HEK293 (cell line): ENCODE results near the gene HIRA.
"Not testable (repeated sequence)": the region's sequence is repeated elsewhere in the genome, so short reads cannot be mapped to it uniquely, and the experiment has no call there.

Experiments used
- CTCF ChIA-PET: fragments of 350-600 bp; formaldehyde crosslinking; extraction: SDS; loops from one replicate; lab custom pipeline; 2021; ENCODE audit warnings: antibody characterized with exemption; lab: Yijun Ruan, JAX
- POLR2A ChIA-PET: fragments of 300-600 bp; formaldehyde crosslinking; extraction: SDS; loops from one replicate; lab custom pipeline; 2020; ENCODE audit warnings: antibody characterized with exemption, inconsistent platforms; lab: Yijun Ruan, JAX
- H3K27ac ChIP-seq: fragments of 200-500 bp; sonication (Bioruptor generic); 2 replicates; pipeline ENCODE4 v1.5.1; 2014; ENCODE audit warnings: low read depth, low read length, control low read depth, inconsistent platforms; ENCODE audit errors: extremely low read depth
- H3K36me3 ChIP-seq, 2 experiments: fragments of 200-500 bp in 1 of 2; sonication (Bioruptor generic) in 1 of 2; 1 replicate in 1 of 2; 2 replicates in 1 of 2; pipeline ENCODE4 v1.5.1; 2014 to 2017; ENCODE audit warnings: inconsistent platforms in 2 of 2, low read length in 2 of 2; ENCODE audit not compliant: control insufficient read depth in 2 of 2, insufficient read depth in 1 of 2
- H3K4me1 ChIP-seq: fragments of 200-500 bp; sonication (Bioruptor generic); 2 replicates; pipeline ENCODE4 v1.5.1; 2014; ENCODE audit warnings: mild to moderate bottlenecking, low read length, inconsistent platforms; ENCODE audit not compliant: control insufficient read depth, insufficient read depth
- H3K4me3 ChIP-seq: 2 replicates; pipeline ENCODE4 v1.5.1; 2011; ENCODE audit warnings: low read depth, mild to moderate bottlenecking, control low read depth, low read length, moderate library complexity
- H3K9me3 ChIP-seq: fragments of 200-500 bp; sonication (Bioruptor generic); 2 replicates; pipeline ENCODE4 v1.5.1; 2014; ENCODE audit warnings: low read depth, low read length, inconsistent platforms; ENCODE audit not compliant: control insufficient read depth, insufficient read depth
- GFI1B ChIP-seq: fragments of 450-650 bp; formaldehyde crosslinking; IDR thresholded peaks from 2 replicates; pipeline ENCODE4 v1.5.1; 2016; ENCODE audit warnings: missing biosample characterization, missing genetic modification characterization
- GLIS2 ChIP-seq: fragments of 450-650 bp; formaldehyde crosslinking; IDR thresholded peaks from 2 replicates; pipeline ENCODE4 v1.5.1; 2016; ENCODE audit warnings: missing biosample characterization, missing genetic modification characterization
- IKZF3 ChIP-seq: fragments of 450-650 bp; IDR thresholded peaks from 2 replicates; pipeline ENCODE4 v1.5.0; 2018; ENCODE audit warnings: missing biosample characterization, mild to moderate bottlenecking, missing genetic modification characterization, moderate library complexity
- SP3 ChIP-seq: fragments of 450-650 bp; formaldehyde crosslinking; IDR thresholded peaks from 2 replicates; pipeline ENCODE4 v1.5.1; 2016; ENCODE audit warnings: missing biosample characterization, missing genetic modification characterization
- TCF7L2 ChIP-seq: IDR thresholded peaks from 2 replicates; pipeline ENCODE4 v1.6.1; 2011; ENCODE audit warnings: low read depth, mild to moderate bottlenecking, inconsistent platforms, low read length, moderate library complexity, borderline replicate concordance
- ZBTB17 ChIP-seq: fragments of 450-650 bp; formaldehyde crosslinking; IDR thresholded peaks from 2 replicates; pipeline ENCODE4 v1.5.1; 2016; ENCODE audit warnings: missing biosample characterization, missing genetic modification characterization
- ZFHX2 ChIP-seq: fragments of 450-650 bp; formaldehyde crosslinking; conservative IDR thresholded peaks from 2 replicates; pipeline ENCODE4 v1.5.1; 2016; ENCODE audit warnings: missing biosample characterization, missing genetic modification characterization
- ZFP41 ChIP-seq: fragments of 450-650 bp; formaldehyde crosslinking; IDR thresholded peaks from 2 replicates; pipeline ENCODE4 v1.5.1; 2016; ENCODE audit warnings: missing biosample characterization, missing genetic modification characterization, borderline replicate concordance
- ZIC2 ChIP-seq: fragments of 450-650 bp; formaldehyde crosslinking; IDR thresholded peaks from 2 replicates; pipeline ENCODE4 v1.5.1; 2016; ENCODE audit warnings: missing biosample characterization, missing genetic modification characterization
- ZNF132 ChIP-seq: fragments of 450-650 bp; formaldehyde crosslinking; IDR thresholded peaks from 2 replicates; pipeline ENCODE4 v1.5.1; 2017; ENCODE audit warnings: missing biosample characterization, missing genetic modification characterization, borderline replicate concordance
- ZNF221 ChIP-seq: fragments of 450-650 bp; formaldehyde crosslinking; IDR thresholded peaks from 2 replicates; pipeline ENCODE4 v1.5.1; 2017; ENCODE audit warnings: missing biosample characterization, missing genetic modification characterization, borderline replicate concordance
- ZNF274 ChIP-seq, 2 experiments: fragments of 200-500 bp in 1 of 2; fragments of 450-650 bp in 1 of 2; sonication (Bioruptor generic) in 1 of 2; formaldehyde crosslinking in 1 of 2; IDR thresholded peaks; 2 replicates each; pipeline versions ENCODE4 v1.5.1 to v1.6.1; 2014 to 2016; ENCODE audit warnings: borderline replicate concordance in 1 of 2, inconsistent platforms in 1 of 2, low read length in 1 of 2, missing biosample characterization in 1 of 2, missing genetic modification characterization in 1 of 2
- ZNF292 ChIP-seq: fragments of 450-650 bp; formaldehyde crosslinking; IDR thresholded peaks from 2 replicates; pipeline ENCODE4 v1.5.1; 2016; ENCODE audit warnings: low read depth, missing biosample characterization, missing genetic modification characterization, borderline replicate concordance
- ZNF341 ChIP-seq: fragments of 450-650 bp; formaldehyde crosslinking; IDR thresholded peaks from 2 replicates; pipeline ENCODE4; 2016; ENCODE audit warnings: low read depth, missing biosample characterization, missing genetic modification characterization
- ZNF514 ChIP-seq: fragments of 450-650 bp; formaldehyde crosslinking; IDR thresholded peaks from 2 replicates; pipeline ENCODE4 v1.5.1; 2016; ENCODE audit warnings: missing biosample characterization, missing genetic modification characterization
- ZNF544 ChIP-seq: fragments of 450-650 bp; formaldehyde crosslinking; IDR thresholded peaks from 2 replicates; pipeline ENCODE4 v1.5.0; 2017; ENCODE audit warnings: missing biosample characterization, missing genetic modification characterization
- ZNF747 ChIP-seq: fragments of 450-650 bp; formaldehyde crosslinking; IDR thresholded peaks from 2 replicates; pipeline ENCODE4 v1.5.1; 2016; ENCODE audit warnings: missing biosample characterization, missing genetic modification characterization
- ZNF768 ChIP-seq: fragments of 450-650 bp; formaldehyde crosslinking; IDR thresholded peaks from 2 replicates; pipeline ENCODE4 v1.5.1; 2018; ENCODE audit warnings: missing biosample characterization, mild to moderate bottlenecking, missing genetic modification characterization
- TF ChIP-seq, protein P1 (sequence below): fragments of 450-650 bp; formaldehyde crosslinking; IDR thresholded peaks from 2 replicates; pipeline ENCODE4 v1.5.1; 2017; ENCODE audit warnings: missing biosample characterization, missing genetic modification characterization
- TF ChIP-seq, protein P2 (sequence below): fragments of 450-650 bp; formaldehyde crosslinking; IDR thresholded peaks from 2 replicates; pipeline ENCODE4 v1.5.1; 2016; ENCODE audit warnings: missing biosample characterization, missing genetic modification characterization
- TF ChIP-seq, protein P3 (sequence below): fragments of 450-650 bp; formaldehyde crosslinking; IDR thresholded peaks from 2 replicates; pipeline ENCODE4 v1.5.1; 2017; ENCODE audit warnings: missing biosample characterization, missing genetic modification characterization
- TF ChIP-seq, protein P4 (sequence below): fragments of 450-650 bp; formaldehyde crosslinking; IDR thresholded peaks from 2 replicates; pipeline ENCODE4 v1.5.1; 2016; ENCODE audit warnings: missing biosample characterization, missing genetic modification characterization

HIRA gene

DNA sequence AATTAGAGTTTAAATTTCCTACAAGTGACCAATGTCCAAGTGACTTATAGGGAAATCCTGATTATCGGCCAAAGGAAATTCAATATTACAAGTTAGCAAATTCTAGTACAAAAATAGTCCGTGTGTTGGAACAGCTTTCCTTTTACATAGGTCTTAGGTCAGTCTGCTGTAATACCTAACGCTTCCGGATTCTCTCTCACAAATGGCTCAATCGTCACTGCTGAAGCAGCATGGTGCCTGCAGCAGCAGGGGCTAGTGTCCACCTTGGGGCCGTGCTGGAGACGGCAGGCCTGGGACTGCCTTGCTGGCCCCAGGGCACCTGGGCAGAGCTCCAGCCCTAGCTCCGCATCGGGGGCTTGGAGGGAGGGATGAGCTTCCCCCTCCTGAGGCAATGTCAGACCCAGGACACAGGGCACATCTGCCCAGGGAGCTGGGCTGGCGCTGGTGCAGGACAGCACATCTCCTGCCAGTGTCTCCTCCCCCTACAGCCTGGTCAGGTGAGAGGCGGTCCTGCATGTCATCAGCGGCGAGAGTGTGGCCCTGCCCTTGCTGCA, 100.6 kb downstream of the HIRA start:
- POLR2A ChIA-PET = no interaction called here
- CTCF ChIA-PET = no interaction called here
- Histone ChIP-seq H3K9me3 (no peaks in the 10 kb centered on the region), H3K27ac (no peak overlapping the region), H3K36me3 (peaks cover 0 to 55% of the 10 kb centered on the region in 2 experiments; a peak in 1 of 3 replicates), H3K4me1 (no peaks in the 10 kb centered on the region), H3K4me3 (no peak overlapping the region)
- no peak for TF ChIP-seq ZNF514 (tag by site-specific recombination)
- no peak for TF ChIP-seq ZNF768 (tag by site-specific recombination)
- TF ChIP-seq ZBTB17 (tag by site-specific recombination) = no peak
- no peak for TF ChIP-seq ZIC2 (tag by site-specific recombination)
- no peak for TF ChIP-seq SP3 (tag by site-specific recombination)
- no peak for TF ChIP-seq TCF7L2

DNA sequence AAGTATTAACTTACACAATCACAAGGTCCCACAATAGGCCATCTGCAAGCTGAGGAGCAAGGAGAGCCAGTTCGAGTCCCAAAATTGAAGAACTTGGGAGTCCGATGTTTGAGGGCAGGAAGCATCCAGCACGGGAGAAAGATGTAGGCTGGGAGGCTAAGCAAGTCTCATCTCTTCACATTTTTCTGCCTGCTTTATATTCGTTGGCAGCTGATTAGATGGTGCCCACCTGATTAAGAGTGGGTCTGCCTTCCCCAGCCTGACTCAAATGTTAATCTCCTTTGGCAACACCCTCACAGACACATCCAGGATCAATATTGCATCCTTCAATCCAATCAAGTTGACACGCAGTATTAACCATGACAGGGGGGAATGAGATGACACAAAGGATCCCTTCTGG, 101.3 kb downstream of the HIRA start:
- H3K9me3 ChIP-seq, H3K27ac ChIP-seq, POLR2A ChIA-PET, H3K4me3 ChIP-seq, CTCF ChIA-PET, H3K4me1 ChIP-seq: not testable (repeated sequence)
- H3K36me3 ChIP-seq = peaks cover 0 to 50% of the 10 kb centered on the region in 2 experiments; a peak in 1 of 3 replicates

DNA sequence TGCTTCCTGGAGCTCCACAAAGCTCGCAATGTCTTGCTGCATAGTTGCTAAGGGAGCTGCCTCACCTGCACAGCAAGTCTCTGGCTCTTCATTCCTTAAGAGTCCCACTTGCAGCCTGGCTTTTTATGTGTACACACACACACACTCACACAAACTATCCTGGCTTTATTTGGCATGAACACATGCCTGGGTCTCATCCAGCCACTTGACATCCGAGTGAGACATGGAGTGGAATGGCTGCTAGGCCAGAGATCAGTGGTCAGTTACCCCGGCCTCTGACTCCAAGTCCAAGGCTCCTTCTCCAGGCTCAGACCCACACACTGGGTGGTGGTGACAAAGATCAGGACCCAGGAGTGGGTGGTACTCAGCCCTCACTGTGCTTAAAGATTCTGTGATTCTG, 102.1 kb downstream of the HIRA start:
- no peak for TF ChIP-seq GLIS2 (tag by site-specific recombination)
- no peak for TF ChIP-seq ZNF747
- no peak for TF ChIP-seq ZNF544
- TF ChIP-seq, protein P1, sequence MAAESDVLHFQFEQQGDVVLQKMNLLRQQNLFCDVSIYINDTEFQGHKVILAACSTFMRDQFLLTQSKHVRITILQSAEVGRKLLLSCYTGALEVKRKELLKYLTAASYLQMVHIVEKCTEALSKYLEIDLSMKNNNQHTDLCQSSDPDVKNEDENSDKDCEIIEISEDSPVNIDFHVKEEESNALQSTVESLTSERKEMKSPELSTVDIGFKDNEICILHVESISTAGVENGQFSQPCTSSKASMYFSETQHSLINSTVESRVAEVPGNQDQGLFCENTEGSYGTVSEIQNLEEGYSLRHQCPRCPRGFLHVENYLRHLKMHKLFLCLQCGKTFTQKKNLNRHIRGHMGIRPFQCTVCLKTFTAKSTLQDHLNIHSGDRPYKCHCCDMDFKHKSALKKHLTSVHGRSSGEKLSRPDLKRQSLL (tag by site-specific recombination) = no peak
- TF ChIP-seq ZNF132 (tag by site-specific recombination) = no peak
- no peak for TF ChIP-seq ZFP41 (tag by site-specific recombination)
- TF ChIP-seq ZFHX2 (tag by site-specific recombination) = no peak
- TF ChIP-seq IKZF3 (tag by site-specific recombination) = no peak
- no peak for TF ChIP-seq GFI1B
- TF ChIP-seq ZNF221 (tag by site-specific recombination) = no peak
- no peak for TF ChIP-seq ZNF292 (tag by site-specific recombination)
- Histone ChIP-seq H3K36me3 (peaks cover 0 to 43% of the 10 kb centered on the region in 2 experiments; a peak in 1 of 3 replicates), H3K4me3 (no peak overlapping the region), H3K4me1 (no peaks in the 10 kb centered on the region), H3K9me3 (no peaks in the 10 kb centered on the region), H3K27ac (no peak overlapping the region)
- POLR2A ChIA-PET = no interaction called here
- CTCF ChIA-PET = no interaction called here

DNA sequence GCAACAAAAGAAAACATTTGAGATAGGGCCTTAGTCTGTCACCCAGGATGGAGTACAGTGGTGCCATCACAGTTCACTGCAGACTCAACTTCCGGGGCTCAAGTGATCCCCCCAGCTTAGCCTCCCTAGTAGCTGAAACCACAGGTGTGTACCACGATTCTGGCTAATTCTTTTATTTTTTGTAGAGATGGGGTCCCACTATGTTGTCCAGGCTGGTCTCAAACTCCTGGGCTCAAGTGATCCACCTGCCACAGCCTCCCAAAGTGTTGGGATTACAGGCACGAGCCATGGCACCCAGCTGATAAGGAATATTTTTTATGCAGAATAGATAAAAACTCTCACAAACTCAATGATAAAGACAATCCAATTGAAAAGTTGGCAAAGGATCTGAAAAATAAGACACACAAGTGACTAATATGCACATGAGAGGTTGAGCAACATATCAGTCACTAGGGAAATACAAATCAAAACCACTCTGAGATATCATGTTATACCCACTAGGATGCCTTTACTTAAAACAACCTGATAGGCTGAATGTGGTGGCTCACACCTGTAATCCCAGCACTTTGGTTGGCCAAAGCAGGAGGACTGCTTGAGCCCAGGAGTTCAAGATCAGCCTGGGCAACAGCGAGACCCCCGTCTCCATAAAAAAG, 106.1 kb downstream of the HIRA start:
- Histone ChIP-seq H3K36me3 (peaks cover 0 to 19% of the 10 kb centered on the region in 2 experiments; a peak in 1 of 3 replicates), H3K27ac (no peak overlapping the region), H3K9me3 (no peaks in the 10 kb centered on the region), H3K4me3 (no peak overlapping the region), H3K4me1 (no peaks in the 10 kb centered on the region)
- ChIA-PET POLR2A (no interaction called here), CTCF (no interaction called here)
- TF ChIP-seq, protein P2, sequence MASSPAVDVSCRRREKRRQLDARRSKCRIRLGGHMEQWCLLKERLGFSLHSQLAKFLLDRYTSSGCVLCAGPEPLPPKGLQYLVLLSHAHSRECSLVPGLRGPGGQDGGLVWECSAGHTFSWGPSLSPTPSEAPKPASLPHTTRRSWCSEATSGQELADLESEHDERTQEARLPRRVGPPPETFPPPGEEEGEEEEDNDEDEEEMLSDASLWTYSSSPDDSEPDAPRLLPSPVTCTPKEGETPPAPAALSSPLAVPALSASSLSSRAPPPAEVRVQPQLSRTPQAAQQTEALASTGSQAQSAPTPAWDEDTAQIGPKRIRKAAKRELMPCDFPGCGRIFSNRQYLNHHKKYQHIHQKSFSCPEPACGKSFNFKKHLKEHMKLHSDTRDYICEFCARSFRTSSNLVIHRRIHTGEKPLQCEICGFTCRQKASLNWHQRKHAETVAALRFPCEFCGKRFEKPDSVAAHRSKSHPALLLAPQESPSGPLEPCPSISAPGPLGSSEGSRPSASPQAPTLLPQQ (tag by site-specific recombination) = no peak
- TF ChIP-seq ZNF341 (tag by site-specific recombination) (no peak), ZNF274 (IDR thresholded peaks at IDR 0.05; ENCODE audit: low read length) (no peak), ZNF274 (tag by site-specific recombination; IDR thresholded peaks at IDR 0.05; ENCODE audit: borderline replicate concordance) (no peak)
- TF ChIP-seq, protein P3, sequence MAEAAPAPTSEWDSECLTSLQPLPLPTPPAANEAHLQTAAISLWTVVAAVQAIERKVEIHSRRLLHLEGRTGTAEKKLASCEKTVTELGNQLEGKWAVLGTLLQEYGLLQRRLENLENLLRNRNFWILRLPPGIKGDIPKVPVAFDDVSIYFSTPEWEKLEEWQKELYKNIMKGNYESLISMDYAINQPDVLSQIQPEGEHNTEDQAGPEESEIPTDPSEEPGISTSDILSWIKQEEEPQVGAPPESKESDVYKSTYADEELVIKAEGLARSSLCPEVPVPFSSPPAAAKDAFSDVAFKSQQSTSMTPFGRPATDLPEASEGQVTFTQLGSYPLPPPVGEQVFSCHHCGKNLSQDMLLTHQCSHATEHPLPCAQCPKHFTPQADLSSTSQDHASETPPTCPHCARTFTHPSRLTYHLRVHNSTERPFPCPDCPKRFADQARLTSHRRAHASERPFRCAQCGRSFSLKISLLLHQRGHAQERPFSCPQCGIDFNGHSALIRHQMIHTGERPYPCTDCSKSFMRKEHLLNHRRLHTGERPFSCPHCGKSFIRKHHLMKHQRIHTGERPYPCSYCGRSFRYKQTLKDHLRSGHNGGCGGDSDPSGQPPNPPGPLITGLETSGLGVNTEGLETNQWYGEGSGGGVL = no peak
- TF ChIP-seq, protein P4, sequence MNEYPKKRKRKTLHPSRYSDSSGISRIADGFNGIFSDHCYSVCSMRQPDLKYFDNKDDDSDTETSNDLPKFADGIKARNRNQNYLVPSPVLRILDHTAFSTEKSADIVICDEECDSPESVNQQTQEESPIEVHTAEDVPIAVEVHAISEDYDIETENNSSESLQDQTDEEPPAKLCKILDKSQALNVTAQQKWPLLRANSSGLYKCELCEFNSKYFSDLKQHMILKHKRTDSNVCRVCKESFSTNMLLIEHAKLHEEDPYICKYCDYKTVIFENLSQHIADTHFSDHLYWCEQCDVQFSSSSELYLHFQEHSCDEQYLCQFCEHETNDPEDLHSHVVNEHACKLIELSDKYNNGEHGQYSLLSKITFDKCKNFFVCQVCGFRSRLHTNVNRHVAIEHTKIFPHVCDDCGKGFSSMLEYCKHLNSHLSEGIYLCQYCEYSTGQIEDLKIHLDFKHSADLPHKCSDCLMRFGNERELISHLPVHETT = no peak
